ENCODE results near the gene HMGXB3. TPM values are rescaled to one million over a fixed set of nuclear protein-coding genes. Genes with fewer than 3 reads are reported as not detected.
"Not testable (repeated sequence)": the region's sequence is repeated elsewhere in the genome, so short reads cannot be mapped to it uniquely, and the experiment has no call there.

HMGXB3 gene
- polyA plus RNA-seq, 1 donor from 2014 or later, result 66.6 TPM

DNA sequence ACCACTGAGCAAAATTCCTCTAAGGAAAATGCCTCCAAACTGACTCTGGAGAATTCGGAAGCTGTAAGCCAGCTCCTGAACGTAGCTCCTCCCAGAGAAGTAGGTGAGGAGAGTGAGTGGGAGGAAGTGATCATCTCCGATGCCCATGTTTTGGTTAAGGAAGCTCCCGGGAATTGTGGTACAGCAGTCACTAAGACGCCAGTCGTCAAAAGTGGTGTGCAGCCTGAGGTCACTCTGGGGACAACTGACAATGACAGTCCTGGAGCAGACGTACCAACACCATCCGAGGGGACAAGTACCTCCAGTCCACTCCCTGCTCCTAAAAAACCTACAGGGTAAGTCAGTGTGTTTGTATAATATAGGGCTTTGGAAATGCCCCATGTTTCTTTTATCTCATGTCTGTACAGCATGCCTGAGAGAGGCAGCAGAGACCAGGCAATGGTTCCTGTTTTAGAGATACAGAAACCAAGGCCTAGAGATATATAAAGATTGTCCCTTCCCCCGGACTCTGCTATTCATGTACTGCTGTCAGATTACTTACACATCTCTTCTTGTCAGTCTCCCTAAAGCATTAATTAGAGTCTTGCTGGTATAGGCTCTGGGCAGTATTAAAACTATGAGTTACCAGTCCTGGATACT, 23.9 kb downstream of the HMGXB3 start:
- H3K27ac ChIP-seq (ENCODE audit: low read length), result no peak overlapping the region
- no peaks in the 10 kb centered on the region for H3K9me2 ChIP-seq (ENCODE audit: insufficient read depth, low read length)
- no peaks in the 10 kb centered on the region for H3K79me2 ChIP-seq (replicated peaks; ENCODE audit: insufficient read depth, low read length)
- no peaks in the 10 kb centered on the region for H3K27me3 ChIP-seq (ENCODE audit: insufficient read depth, low read depth, low read length)
- H3F3A ChIP-seq (ENCODE audit: insufficient read depth, low read length, poor library complexity, severe bottlenecking), result no peaks in the 10 kb centered on the region
- no peaks in the 10 kb centered on the region for H4K20me1 ChIP-seq (ENCODE audit: insufficient read depth)
- no peak overlapping the region for H3K9ac ChIP-seq (ENCODE audit: low read length)
- TF ChIP-seq EZH2 (IDR thresholded peaks at IDR 0.05; ENCODE audit: borderline replicate concordance, insufficient read depth, low read length, poor library complexity, severe bottlenecking), result no peak
- no peak for TF ChIP-seq POLR2AphosphoS5 (IDR thresholded peaks at IDR 0.05)
- TF ChIP-seq EP300 (conservative IDR thresholded peaks at IDR 0.05; ENCODE audit: poor library complexity, severe bottlenecking), result no peak
- no peak for TF ChIP-seq SMC3 (conservative IDR thresholded peaks at IDR 0.05; ENCODE audit: poor library complexity)
- TF ChIP-seq MXI1 (conservative IDR thresholded peaks at IDR 0.05; ENCODE audit: poor library complexity, severe bottlenecking), result no peak
- TF ChIP-seq, protein P1, sequence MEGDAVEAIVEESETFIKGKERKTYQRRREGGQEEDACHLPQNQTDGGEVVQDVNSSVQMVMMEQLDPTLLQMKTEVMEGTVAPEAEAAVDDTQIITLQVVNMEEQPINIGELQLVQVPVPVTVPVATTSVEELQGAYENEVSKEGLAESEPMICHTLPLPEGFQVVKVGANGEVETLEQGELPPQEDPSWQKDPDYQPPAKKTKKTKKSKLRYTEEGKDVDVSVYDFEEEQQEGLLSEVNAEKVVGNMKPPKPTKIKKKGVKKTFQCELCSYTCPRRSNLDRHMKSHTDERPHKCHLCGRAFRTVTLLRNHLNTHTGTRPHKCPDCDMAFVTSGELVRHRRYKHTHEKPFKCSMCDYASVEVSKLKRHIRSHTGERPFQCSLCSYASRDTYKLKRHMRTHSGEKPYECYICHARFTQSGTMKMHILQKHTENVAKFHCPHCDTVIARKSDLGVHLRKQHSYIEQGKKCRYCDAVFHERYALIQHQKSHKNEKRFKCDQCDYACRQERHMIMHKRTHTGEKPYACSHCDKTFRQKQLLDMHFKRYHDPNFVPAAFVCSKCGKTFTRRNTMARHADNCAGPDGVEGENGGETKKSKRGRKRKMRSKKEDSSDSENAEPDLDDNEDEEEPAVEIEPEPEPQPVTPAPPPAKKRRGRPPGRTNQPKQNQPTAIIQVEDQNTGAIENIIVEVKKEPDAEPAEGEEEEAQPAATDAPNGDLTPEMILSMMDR (IDR thresholded peaks at IDR 0.05; ENCODE audit: poor library complexity, severe bottlenecking), result no peak
- no peak for TF ChIP-seq RAD21 (conservative IDR thresholded peaks at IDR 0.05)
- TF ChIP-seq TAF1 (IDR thresholded peaks at IDR 0.05; ENCODE audit: low read depth), result no peak
- TF ChIP-seq, protein P2, sequence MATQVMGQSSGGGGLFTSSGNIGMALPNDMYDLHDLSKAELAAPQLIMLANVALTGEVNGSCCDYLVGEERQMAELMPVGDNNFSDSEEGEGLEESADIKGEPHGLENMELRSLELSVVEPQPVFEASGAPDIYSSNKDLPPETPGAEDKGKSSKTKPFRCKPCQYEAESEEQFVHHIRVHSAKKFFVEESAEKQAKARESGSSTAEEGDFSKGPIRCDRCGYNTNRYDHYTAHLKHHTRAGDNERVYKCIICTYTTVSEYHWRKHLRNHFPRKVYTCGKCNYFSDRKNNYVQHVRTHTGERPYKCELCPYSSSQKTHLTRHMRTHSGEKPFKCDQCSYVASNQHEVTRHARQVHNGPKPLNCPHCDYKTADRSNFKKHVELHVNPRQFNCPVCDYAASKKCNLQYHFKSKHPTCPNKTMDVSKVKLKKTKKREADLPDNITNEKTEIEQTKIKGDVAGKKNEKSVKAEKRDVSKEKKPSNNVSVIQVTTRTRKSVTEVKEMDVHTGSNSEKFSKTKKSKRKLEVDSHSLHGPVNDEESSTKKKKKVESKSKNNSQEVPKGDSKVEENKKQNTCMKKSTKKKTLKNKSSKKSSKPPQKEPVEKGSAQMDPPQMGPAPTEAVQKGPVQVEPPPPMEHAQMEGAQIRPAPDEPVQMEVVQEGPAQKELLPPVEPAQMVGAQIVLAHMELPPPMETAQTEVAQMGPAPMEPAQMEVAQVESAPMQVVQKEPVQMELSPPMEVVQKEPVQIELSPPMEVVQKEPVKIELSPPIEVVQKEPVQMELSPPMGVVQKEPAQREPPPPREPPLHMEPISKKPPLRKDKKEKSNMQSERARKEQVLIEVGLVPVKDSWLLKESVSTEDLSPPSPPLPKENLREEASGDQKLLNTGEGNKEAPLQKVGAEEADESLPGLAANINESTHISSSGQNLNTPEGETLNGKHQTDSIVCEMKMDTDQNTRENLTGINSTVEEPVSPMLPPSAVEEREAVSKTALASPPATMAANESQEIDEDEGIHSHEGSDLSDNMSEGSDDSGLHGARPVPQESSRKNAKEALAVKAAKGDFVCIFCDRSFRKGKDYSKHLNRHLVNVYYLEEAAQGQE (IDR thresholded peaks at IDR 0.05; ENCODE audit: borderline replicate concordance), result no peak
- H3K36me3 ChIP-seq (ENCODE audit: insufficient read depth, low read length), result no peaks in the 10 kb centered on the region
- H3K4me3 ChIP-seq (ENCODE audit: low read length), result no peak overlapping the region
- H2AFZ ChIP-seq (ENCODE audit: low read depth, low read length), result no peak overlapping the region
- no peak overlapping the region for H3K4me2 ChIP-seq (ENCODE audit: low read length)
- H3K9me3 ChIP-seq (ENCODE audit: low read length), result no peaks in the 10 kb centered on the region

DNA sequence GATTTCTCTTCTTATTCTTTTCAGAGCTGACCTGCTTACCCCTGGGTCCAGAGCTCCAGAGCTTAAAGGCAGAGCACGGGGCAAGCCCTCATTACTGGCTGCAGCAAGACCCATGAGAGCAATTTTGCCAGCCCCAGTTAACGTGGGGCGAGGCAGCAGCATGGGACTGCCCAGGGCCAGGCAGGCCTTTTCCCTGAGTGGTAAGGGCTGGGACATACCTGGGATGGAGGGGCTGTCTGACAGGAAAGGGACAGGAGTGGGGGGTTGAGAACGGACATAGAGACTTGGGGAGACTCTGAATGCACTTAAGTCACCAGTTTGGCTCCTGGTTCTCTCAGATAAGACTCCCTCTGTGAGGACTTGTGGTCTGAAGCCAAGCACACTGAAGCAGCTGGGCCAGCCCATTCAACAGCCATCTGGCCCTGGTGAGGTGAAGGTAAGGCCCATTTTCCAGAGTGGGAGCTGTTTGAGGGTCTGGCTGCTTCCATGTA, 26.2 kb downstream of the HMGXB3 start:
- Histone ChIP-seq H3K9ac (ENCODE audit: low read length) (no peak overlapping the region), H3K36me3 (ENCODE audit: insufficient read depth, low read length) (no peaks in the 10 kb centered on the region), H3F3A (ENCODE audit: insufficient read depth, low read length, poor library complexity, severe bottlenecking) (no peaks in the 10 kb centered on the region), H4K20me1 (ENCODE audit: insufficient read depth) (no peaks in the 10 kb centered on the region), H3K9me2 (ENCODE audit: insufficient read depth, low read length) (no peaks in the 10 kb centered on the region), H3K4me2 (ENCODE audit: low read length) (no peak overlapping the region), H3K79me2 (replicated peaks; ENCODE audit: insufficient read depth, low read length) (no peaks in the 10 kb centered on the region), H3K9me3 (ENCODE audit: low read length) (no peaks in the 10 kb centered on the region), H3K27me3 (ENCODE audit: insufficient read depth, low read depth, low read length) (no peaks in the 10 kb centered on the region), H3K4me3 (ENCODE audit: low read length) (no peak overlapping the region), H3K27ac (ENCODE audit: low read length) (no peak overlapping the region), H2AFZ (ENCODE audit: low read depth, low read length) (no peak overlapping the region)
- TF ChIP-seq, protein P1 (IDR thresholded peaks at IDR 0.05; ENCODE audit: poor library complexity, severe bottlenecking), result no peak
- TF ChIP-seq EZH2 (IDR thresholded peaks at IDR 0.05; ENCODE audit: borderline replicate concordance, insufficient read depth, low read length, poor library complexity, severe bottlenecking) (no peak), MXI1 (conservative IDR thresholded peaks at IDR 0.05; ENCODE audit: poor library complexity, severe bottlenecking) (no peak), TAF1 (IDR thresholded peaks at IDR 0.05; ENCODE audit: low read depth) (no peak), RAD21 (conservative IDR thresholded peaks at IDR 0.05) (no peak), POLR2AphosphoS5 (IDR thresholded peaks at IDR 0.05) (no peak), EP300 (conservative IDR thresholded peaks at IDR 0.05; ENCODE audit: poor library complexity, severe bottlenecking) (no peak), SMC3 (conservative IDR thresholded peaks at IDR 0.05; ENCODE audit: poor library complexity) (no peak)
- TF ChIP-seq, protein P2 (IDR thresholded peaks at IDR 0.05; ENCODE audit: borderline replicate concordance), result no peak

DNA sequence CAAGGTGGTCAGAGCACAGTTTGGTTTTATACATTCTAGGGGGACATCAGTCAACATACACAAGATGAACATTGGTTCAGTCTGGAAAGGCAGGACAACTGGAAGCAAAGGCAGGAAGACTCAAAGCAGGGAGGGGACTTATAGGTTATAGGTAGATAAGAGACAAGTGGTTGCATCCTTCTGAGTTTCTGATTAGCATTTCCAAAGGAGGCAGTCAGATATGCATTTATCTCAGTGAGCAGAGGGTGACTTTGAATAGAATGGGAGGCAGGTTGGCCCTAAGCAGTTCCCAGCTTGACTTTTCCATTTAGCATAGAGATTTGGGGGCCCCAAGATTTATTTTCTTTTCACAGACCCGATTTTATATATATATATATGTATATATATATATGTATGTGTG, 27.5 kb downstream of the HMGXB3 start:
- H3K27me3 ChIP-seq (ENCODE audit: insufficient read depth, low read depth, low read length); H3K4me2 ChIP-seq (ENCODE audit: low read length); H3K9ac ChIP-seq (ENCODE audit: low read length); H2AFZ ChIP-seq (ENCODE audit: low read depth, low read length); H3K9me3 ChIP-seq (ENCODE audit: low read length); H3F3A ChIP-seq (ENCODE audit: insufficient read depth, low read length, poor library complexity, severe bottlenecking); H3K9me2 ChIP-seq (ENCODE audit: insufficient read depth, low read length); H3K36me3 ChIP-seq (ENCODE audit: insufficient read depth, low read length); H3K79me2 ChIP-seq (replicated peaks; ENCODE audit: insufficient read depth, low read length); H4K20me1 ChIP-seq (ENCODE audit: insufficient read depth); H3K4me3 ChIP-seq (ENCODE audit: low read length); H3K27ac ChIP-seq (ENCODE audit: low read length): not testable (repeated sequence)
